Endothelial cell (in vitro differentiated cells): ENCODE results near the gene ZGPAT. TPM values are rescaled to one million over a fixed set of nuclear protein-coding genes. Genes with fewer than 3 reads are reported as not detected.

ENCODE experiments used
- DNase-seq: peaks from one replicate; pipeline ENCODE4 v3.0.0; 2021; ENCODE audit warnings: low spot score
- H3K27ac Mint-ChIP-seq: one replicate; pipeline ENCODE4 v1.8.0; 2021; ENCODE audit warnings: mixed read lengths, inconsistent platforms; ENCODE audit not compliant: unreplicated experiment
- H3K27me3 Mint-ChIP-seq: one replicate; pipeline ENCODE4 v1.8.0; 2021; ENCODE audit warnings: mild to moderate bottlenecking, moderate library complexity, mixed read lengths, inconsistent platforms; ENCODE audit not compliant: unreplicated experiment
- H3K36me3 Mint-ChIP-seq: one replicate; pipeline ENCODE4 v1.8.0; 2021; ENCODE audit warnings: mild to moderate bottlenecking, low read depth, mixed read lengths, inconsistent platforms; ENCODE audit not compliant: unreplicated experiment
- H3K4me1 Mint-ChIP-seq: one replicate; pipeline ENCODE4 v1.8.0; 2021; ENCODE audit warnings: mild to moderate bottlenecking, mixed read lengths, inconsistent platforms; ENCODE audit not compliant: unreplicated experiment
- H3K4me3 Mint-ChIP-seq: one replicate; pipeline ENCODE4 v1.8.0; 2021; ENCODE audit warnings: mild to moderate bottlenecking, mixed read lengths, inconsistent platforms; ENCODE audit not compliant: unreplicated experiment
- H3K9me3 Mint-ChIP-seq: one replicate; pipeline ENCODE4 v1.8.0; 2021; ENCODE audit warnings: mixed read lengths, inconsistent platforms; ENCODE audit not compliant: unreplicated experiment
- CTCF ChIP-seq: fragments of 200-600 bp; sonication (generic); IDR thresholded peaks from one replicate; pipeline ENCODE4 v1.5.0; 2021; ENCODE audit warnings: antibody characterized with exemption; ENCODE audit not compliant: unreplicated experiment
- total RNA-seq: library from RNA; stranded (reverse); fragmentation: NEBNext Ultra II Directional; extraction: Animal tissue kit (Norgen Biotek cat#: 25700); gene quantifications from one replicate; pipeline ENCODE4 v1.2.1, GENCODE V29; 2021; ENCODE audit not compliant: unreplicated experiment

Gene ZGPAT
- total RNA-seq, 1 donor from 2014 or later = 34.9 TPM

GRCh38 chr20:63679799-63680305 is 28.0 kb upstream of the ZGPAT start:
- Mint-ChIP-seq H3K27me3 (peaks cover 7% of the 10 kb centered on the region), H3K9me3 (no peaks in the 10 kb centered on the region), H3K27ac (no peak overlapping the region), H3K4me1 (no peaks in the 10 kb centered on the region), H3K36me3 (peaks cover 13% of the 10 kb centered on the region), H3K4me3 (no peak overlapping the region)
- no peak for DNase-seq
- no peak for TF ChIP-seq CTCF

GRCh38 chr20:63680427-63680826 is 27.4 kb upstream of the ZGPAT start:
- Mint-ChIP-seq H3K4me1 (no peaks in the 10 kb centered on the region), H3K4me3 (no peak overlapping the region), H3K27ac (no peak overlapping the region), H3K36me3 (peaks cover 13% of the 10 kb centered on the region), H3K27me3 (peaks cover 7% of the 10 kb centered on the region), H3K9me3 (no peaks in the 10 kb centered on the region)
- no peak for TF ChIP-seq CTCF
- DNase-seq = no peak

GRCh38 chr20:63680857-63681608 is 26.8 kb upstream of the ZGPAT start:
- Mint-ChIP-seq H3K9me3 (no peaks in the 10 kb centered on the region), H3K4me1 (no peaks in the 10 kb centered on the region), H3K4me3 (no peak overlapping the region), H3K36me3 (peaks cover 11% of the 10 kb centered on the region), H3K27ac (no peak overlapping the region), H3K27me3 (peaks cover 7% of the 10 kb centered on the region)
- no peak for DNase-seq
- no peak for TF ChIP-seq CTCF

- H3K4me3 Mint-ChIP-seq = no peak overlapping the region
- no peak for DNase-seq
- H3K9me3 Mint-ChIP-seq = no peaks in the 10 kb centered on the region
- H3K36me3 Mint-ChIP-seq = peaks cover 7% of the 10 kb centered on the region
- no peak for TF ChIP-seq CTCF
- H3K4me1 Mint-ChIP-seq = peaks cover 1% of the 10 kb centered on the region
- no peak overlapping the region for H3K27ac Mint-ChIP-seq
- H3K27me3 Mint-ChIP-seq = peaks cover 5% of the 10 kb centered on the region
These were observed 26.2 kb upstream of the ZGPAT start for GRCh38 chr20:63681609-63682142.
